ENCODE results near the gene IRAK3.
"Not testable (repeated sequence)": the region's sequence is repeated elsewhere in the genome, so short reads cannot be mapped to it uniquely, and the experiment has no call there.

Gene IRAK3

GRCh38 chr12:66228462-66228861 is 39.4 kb downstream of the IRAK3 start:
- DNase-seq, result no peak

GRCh38 chr12:66232263-66232662 is 43.2 kb downstream of the IRAK3 start:
- DNase-seq, result no peak

- peak; percentile 20 for DNase-seq
Measured at GRCh38 chr12:66234037-66234693, 45.2 kb downstream of the IRAK3 start.

- not testable (repeated sequence) for DNase-seq
Measured at GRCh38 chr12:66234773-66235625, 46.0 kb downstream of the IRAK3 start.

GRCh38 chr12:66235626-66236281 is 46.7 kb downstream of the IRAK3 start:
- no peak for DNase-seq

- not testable (repeated sequence) for DNase-seq
Measured at GRCh38 chr12:66236282-66236675, 47.3 kb downstream of the IRAK3 start.

GRCh38 chr12:66236969-66237368 is 48.0 kb downstream of the IRAK3 start:
- DNase-seq, result no peak

GRCh38 chr12:66237505-66238175 is 48.6 kb downstream of the IRAK3 start:
- DNase-seq, result no peak

GRCh38 chr12:66239295-66239694 is 50.3 kb downstream of the IRAK3 start:
- DNase-seq, result no peak

GRCh38 chr12:66240096-66240820 is 51.2 kb downstream of the IRAK3 start:
- DNase-seq, result no peak

- no peak for DNase-seq
Measured at GRCh38 chr12:66241061-66242043, 52.3 kb downstream of the IRAK3 start.

- DNase-seq, result no peak
Measured at GRCh38 chr12:66242311-66242710, 53.3 kb downstream of the IRAK3 start.

- no peak for DNase-seq
Measured at GRCh38 chr12:66243911-66244310, 54.9 kb downstream of the IRAK3 start.

GRCh38 chr12:66244446-66244845 is 55.4 kb downstream of the IRAK3 start:
- DNase-seq, result no peak

- no peak for DNase-seq
Measured at GRCh38 chr12:66247741-66248140, 58.7 kb downstream of the IRAK3 start.

- DNase-seq, result no peak
Measured at GRCh38 chr12:66251049-66251448, 62.0 kb downstream of the IRAK3 start.

- DNase-seq, result no peak
Measured at GRCh38 chr12:66252771-66253170, 63.8 kb downstream of the IRAK3 start.

GRCh38 chr12:66255737-66256136 is 66.7 kb downstream of the IRAK3 start:
- DNase-seq, result no peak

GRCh38 chr12:66258011-66258410 is 69.0 kb downstream of the IRAK3 start:
- DNase-seq, result no peak

- DNase-seq, result no peak
Measured at GRCh38 chr12:66262737-66263136, 73.7 kb downstream of the IRAK3 start.

- no peak for DNase-seq
Measured at GRCh38 chr12:66268562-66268961, 79.5 kb downstream of the IRAK3 start.

Data from DMS 273 treated with DMSO at 0.1 percent for 48 hours (cell line).